ENCODE data around the gene TTL. TPM values are rescaled to one million over a fixed set of nuclear protein-coding genes. Genes with fewer than 3 reads are reported as not detected.
"Not testable (repeated sequence)": the region's sequence is repeated elsewhere in the genome, so short reads cannot be mapped to it uniquely, and the experiment has no call there.

TTL gene
- total RNA-seq, 1 experiment from 2014 or later = 58.9 TPM

DNA sequence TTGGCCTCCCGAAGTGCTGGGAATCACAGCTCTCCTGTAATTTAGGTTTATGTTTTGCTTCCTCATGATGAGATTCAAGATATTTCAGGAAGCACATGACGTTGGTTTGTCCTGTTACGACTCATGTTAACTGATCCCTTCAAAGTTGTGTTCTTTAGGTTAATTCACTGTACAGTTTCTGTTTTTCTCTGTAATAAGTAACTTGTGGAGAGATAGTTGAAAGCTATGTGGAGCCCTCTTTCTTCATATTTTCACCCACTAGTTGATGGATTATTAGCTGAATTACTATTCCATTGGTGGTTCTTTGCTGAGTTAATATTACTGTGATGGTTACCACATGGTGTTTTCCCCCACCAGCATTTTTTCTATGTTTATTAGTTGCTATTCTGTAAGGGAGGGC is 84.1 kb downstream of the TTL start:
- Histone ChIP-seq H3T11ph (ENCODE audit: low read length) (no peak overlapping the region), H2AK5ac (ENCODE audit: insufficient read length, low read length) (no peak overlapping the region), H3K9me3 (ENCODE audit: control insufficient read depth, low read depth, low read length) (no peaks in the 10 kb centered on the region), H4K8ac (replicated peaks; ENCODE audit: insufficient read length, low read depth, low read length) (no peak overlapping the region), H3K27ac (ENCODE audit: insufficient read length, low read depth, low read length) (no peak overlapping the region), H3K18ac (ENCODE audit: insufficient read length, low read depth, low read length) (no peak overlapping the region), H3K56ac (ENCODE audit: insufficient read length, low read depth, low read length) (no peak overlapping the region), H2BK5ac (ENCODE audit: insufficient read length, low read length) (no peak overlapping the region), H2BK15ac (ENCODE audit: low read depth, low read length) (no peak overlapping the region), H3K23me2 (ENCODE audit: insufficient read length, low read depth, low read length, poor library complexity, severe bottlenecking) (no peaks in the 10 kb centered on the region), H2BK12ac (ENCODE audit: insufficient read length, low read depth, low read length) (no peak overlapping the region), H3K27me3 (ENCODE audit: insufficient read depth, low read length) (no peaks in the 10 kb centered on the region), H2AFZ (ENCODE audit: low read length) (no peak overlapping the region), H2BK120ac (ENCODE audit: low read depth, low read length, poor library complexity, severe bottlenecking) (no peak overlapping the region), H3K79me2 (ENCODE audit: insufficient read depth, low read length) (no peaks in the 10 kb centered on the region), H3K9ac (ENCODE audit: extremely low read depth, insufficient read length, low read length) (no peak overlapping the region), H3K23ac (ENCODE audit: insufficient read length, low read depth, low read length) (no peak overlapping the region), H4K91ac (ENCODE audit: insufficient read length, low read depth, low read length) (no peak overlapping the region), H2BK20ac (ENCODE audit: low read depth, low read length, poor library complexity, severe bottlenecking) (no peak overlapping the region), H4K5ac (ENCODE audit: insufficient read length, low read depth, low read length) (no peak overlapping the region), H4K20me1 (ENCODE audit: control insufficient read depth, insufficient read depth, insufficient read length) (no peaks in the 10 kb centered on the region), H3K4me2 (ENCODE audit: insufficient read depth, insufficient read length, low read length) (no peak overlapping the region), H3K4ac (ENCODE audit: low read depth, low read length) (no peak overlapping the region), H3K79me1 (ENCODE audit: insufficient read depth, low read depth, low read length, poor library complexity, severe bottlenecking) (no peaks in the 10 kb centered on the region), H3K4me1 (ENCODE audit: insufficient read depth, low read length) (no peaks in the 10 kb centered on the region), H3K14ac (ENCODE audit: insufficient read depth, low read length) (no peak overlapping the region)
- Mint-ChIP-seq H3K36me3 (ENCODE audit: insufficient read depth in 1 of 3, low read depth in 3 of 3) (peaks cover 48 to 92% (median 75%) of the 10 kb centered on the region in 3 experiments; a peak in 6 of 7 replicates), H3K9me3 (no peaks in the 10 kb centered on the region), H3K4me3 (no peak overlapping the region), H3K27ac (no peak overlapping the region), H3K27me3 (ENCODE audit: low read depth) (no peaks in the 10 kb centered on the region), H3K4me1 (no peaks in the 10 kb centered on the region)
- no CpG with 5 or more reads among the region's 3 CpGs for WGBS (ENCODE audit: extremely low coverage, insufficient read length, low lambda C conversion rate)
- no peak for DNase-seq
- TF ChIP-seq CTCF (conservative IDR thresholded peaks at IDR 0.05) = no peak

- not testable (repeated sequence) for H4K8ac ChIP-seq (replicated peaks; ENCODE audit: insufficient read length, low read depth, low read length); H2BK20ac ChIP-seq (ENCODE audit: low read depth, low read length, poor library complexity, severe bottlenecking); H3K4me1 Mint-ChIP-seq; H3T11ph ChIP-seq (ENCODE audit: low read length); H3K4me2 ChIP-seq (ENCODE audit: insufficient read depth, insufficient read length, low read length); H3K23ac ChIP-seq (ENCODE audit: insufficient read length, low read depth, low read length); H2AK5ac ChIP-seq (ENCODE audit: insufficient read length, low read length); H2BK12ac ChIP-seq (ENCODE audit: insufficient read length, low read depth, low read length); H4K5ac ChIP-seq (ENCODE audit: insufficient read length, low read depth, low read length); H3K4me1 ChIP-seq (ENCODE audit: insufficient read depth, low read length); H2BK120ac ChIP-seq (ENCODE audit: low read depth, low read length, poor library complexity, severe bottlenecking); H3K9me3 ChIP-seq (ENCODE audit: control insufficient read depth, low read depth, low read length); H4K20me1 ChIP-seq (ENCODE audit: control insufficient read depth, insufficient read depth, insufficient read length); H3K4ac ChIP-seq (ENCODE audit: low read depth, low read length); H3K79me1 ChIP-seq (ENCODE audit: insufficient read depth, low read depth, low read length, poor library complexity, severe bottlenecking); H3K56ac ChIP-seq (ENCODE audit: insufficient read length, low read depth, low read length); H3K27me3 ChIP-seq (ENCODE audit: insufficient read depth, low read length); H2AFZ ChIP-seq (ENCODE audit: low read length); H3K9me3 Mint-ChIP-seq; H3K79me2 ChIP-seq (ENCODE audit: insufficient read depth, low read length); H2BK15ac ChIP-seq (ENCODE audit: low read depth, low read length); H3K4me3 Mint-ChIP-seq; H4K91ac ChIP-seq (ENCODE audit: insufficient read length, low read depth, low read length); H3K27ac ChIP-seq (ENCODE audit: insufficient read length, low read depth, low read length); H3K27me3 Mint-ChIP-seq (ENCODE audit: low read depth); H3K18ac ChIP-seq (ENCODE audit: insufficient read length, low read depth, low read length); H3K23me2 ChIP-seq (ENCODE audit: insufficient read length, low read depth, low read length, poor library complexity, severe bottlenecking); H3K27ac Mint-ChIP-seq; DNase-seq; H3K9ac ChIP-seq (ENCODE audit: extremely low read depth, insufficient read length, low read length); H3K14ac ChIP-seq (ENCODE audit: insufficient read depth, low read length); H2BK5ac ChIP-seq (ENCODE audit: insufficient read length, low read length)
- no CpG with 5 or more reads among the region's 5 CpGs for WGBS (ENCODE audit: extremely low coverage, insufficient read length, low lambda C conversion rate)
- H3K36me3 Mint-ChIP-seq (ENCODE audit: insufficient read depth in 1 of 3, low read depth in 3 of 3) = peaks cover 50 to 92% (median 75%) of the 10 kb centered on the region in 3 experiments; a peak in 6 of 7 replicates
Observed at GRCh38 chr2:112566508-112566907, 84.6 kb downstream of the TTL start.

Measured in H9 (cell line).